Measurements from ENCODE around the gene TSFM.

DNA sequence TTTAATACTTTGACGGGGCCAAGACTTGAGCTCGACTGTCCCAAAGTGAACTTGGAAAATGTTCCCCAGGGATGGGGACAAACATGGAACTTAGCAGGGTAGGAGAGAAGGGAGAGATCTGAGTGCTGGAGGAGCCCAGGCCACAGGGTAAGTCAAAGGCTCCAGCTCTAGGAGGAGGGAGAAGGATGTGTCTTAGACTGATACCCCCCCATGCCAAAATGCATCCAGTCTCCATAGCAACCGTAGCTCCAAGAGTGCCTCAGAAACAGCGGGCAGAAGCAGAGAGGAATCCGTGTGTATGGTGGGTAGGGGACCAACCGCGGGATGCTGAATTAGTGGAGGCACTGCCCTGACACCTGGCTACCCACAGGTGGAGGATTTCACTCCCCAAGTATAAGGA is 43.2 kb upstream of the TSFM start:
- TF ChIP-seq, protein P1, sequence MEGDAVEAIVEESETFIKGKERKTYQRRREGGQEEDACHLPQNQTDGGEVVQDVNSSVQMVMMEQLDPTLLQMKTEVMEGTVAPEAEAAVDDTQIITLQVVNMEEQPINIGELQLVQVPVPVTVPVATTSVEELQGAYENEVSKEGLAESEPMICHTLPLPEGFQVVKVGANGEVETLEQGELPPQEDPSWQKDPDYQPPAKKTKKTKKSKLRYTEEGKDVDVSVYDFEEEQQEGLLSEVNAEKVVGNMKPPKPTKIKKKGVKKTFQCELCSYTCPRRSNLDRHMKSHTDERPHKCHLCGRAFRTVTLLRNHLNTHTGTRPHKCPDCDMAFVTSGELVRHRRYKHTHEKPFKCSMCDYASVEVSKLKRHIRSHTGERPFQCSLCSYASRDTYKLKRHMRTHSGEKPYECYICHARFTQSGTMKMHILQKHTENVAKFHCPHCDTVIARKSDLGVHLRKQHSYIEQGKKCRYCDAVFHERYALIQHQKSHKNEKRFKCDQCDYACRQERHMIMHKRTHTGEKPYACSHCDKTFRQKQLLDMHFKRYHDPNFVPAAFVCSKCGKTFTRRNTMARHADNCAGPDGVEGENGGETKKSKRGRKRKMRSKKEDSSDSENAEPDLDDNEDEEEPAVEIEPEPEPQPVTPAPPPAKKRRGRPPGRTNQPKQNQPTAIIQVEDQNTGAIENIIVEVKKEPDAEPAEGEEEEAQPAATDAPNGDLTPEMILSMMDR (IDR thresholded peaks at IDR 0.05; ENCODE audit: insufficient read depth, low read length, poor library complexity, severe bottlenecking), result no peak
- TF ChIP-seq EZH2phosphoT487 (conservative IDR thresholded peaks at IDR 0.05; ENCODE audit: low read length), result no peak
